SH-SY5Y (cell line): ENCODE measurements around the gene GNG7.

Source experiments
- GATA2 ChIP-seq: IDR thresholded peaks from 2 replicates; pipeline ENCODE4 v1.6.1; 2011; ENCODE audit warnings: mild to moderate bottlenecking, low read depth, low read length
- GATA3 ChIP-seq: IDR thresholded peaks from 2 replicates; pipeline ENCODE4 v1.6.1; 2011; ENCODE audit warnings: low read depth, mild to moderate bottlenecking, low read length, moderate library complexity

- TF ChIP-seq GATA2, result no peak
- TF ChIP-seq GATA3, result no peak
These were observed 193.4 kb downstream of the GNG7 start for GRCh38 chr19:2509096-2509495.
